H9 (cell line): ENCODE measurements around the gene PTPRK. TPM values are rescaled to one million over a fixed set of nuclear protein-coding genes. Genes with fewer than 3 reads are reported as not detected.

ENCODE experiments used
- DNase-seq: peaks from one replicate; pipeline ENCODE4 v3.0.0-alpha.2; 2017
- H2AFZ ChIP-seq: one replicate; pipeline ENCODE4 v1.6.1; 2013; ENCODE audit warnings: mild to moderate bottlenecking, low read length, control low read depth, moderate library complexity
- H2AK5ac ChIP-seq: 2 replicates; pipeline ENCODE4 v1.6.1; 2013; ENCODE audit warnings: low read length, control low read depth, mixed read lengths; ENCODE audit not compliant: insufficient read length
- H2BK120ac ChIP-seq: one replicate; pipeline ENCODE4 v1.6.1; 2013; ENCODE audit warnings: low read depth, mild to moderate bottlenecking, low read length, control low read depth, inconsistent platforms; ENCODE audit not compliant: poor library complexity, severe bottlenecking
- H2BK12ac ChIP-seq: 2 replicates; pipeline ENCODE4 v1.6.1; 2013; ENCODE audit warnings: low read length, control low read depth, mixed read lengths, low read depth; ENCODE audit not compliant: insufficient read length
- H2BK15ac ChIP-seq: 2 replicates; pipeline ENCODE4 v1.6.1; 2013; ENCODE audit warnings: low read depth, low read length, control low read depth
- H2BK20ac ChIP-seq: one replicate; pipeline ENCODE4 v1.6.1; 2013; ENCODE audit warnings: low read depth, mild to moderate bottlenecking, low read length, control low read depth, inconsistent platforms; ENCODE audit not compliant: poor library complexity, severe bottlenecking
- H2BK5ac ChIP-seq: 2 replicates; pipeline ENCODE4 v1.6.1; 2013; ENCODE audit warnings: low read length, control low read depth, mixed read lengths; ENCODE audit not compliant: insufficient read length
- H3K14ac ChIP-seq: 2 replicates; pipeline ENCODE4 v1.6.1; 2013; ENCODE audit warnings: low read length, control low read depth; ENCODE audit not compliant: insufficient read depth
- H3K18ac ChIP-seq: 2 replicates; pipeline ENCODE4 v1.6.1; 2013; ENCODE audit warnings: low read depth, mild to moderate bottlenecking, mixed read lengths, low read length, control low read depth; ENCODE audit not compliant: insufficient read length
- H3K23ac ChIP-seq: 2 replicates; pipeline ENCODE4 v1.6.1; 2013; ENCODE audit warnings: low read length, control low read depth, mixed read lengths, low read depth; ENCODE audit not compliant: insufficient read length
- H3K23me2 ChIP-seq: 2 replicates; pipeline ENCODE4 v1.6.1; 2013; ENCODE audit warnings: low read depth, mild to moderate bottlenecking, mixed read lengths, low read length, control low read depth; ENCODE audit not compliant: insufficient read length, poor library complexity, severe bottlenecking
- H3K27ac ChIP-seq: 2 replicates; pipeline ENCODE4 v1.5.1; 2013; ENCODE audit warnings: low read length, control low read depth, mixed read lengths, low read depth; ENCODE audit not compliant: insufficient read length
- H3K27me3 ChIP-seq: 2 replicates; pipeline ENCODE4 v1.6.1; 2013; ENCODE audit warnings: low read length, control low read depth, inconsistent platforms; ENCODE audit not compliant: insufficient read depth
- H3K4ac ChIP-seq: 2 replicates; pipeline ENCODE4 v1.6.1; 2013; ENCODE audit warnings: low read depth, mild to moderate bottlenecking, control low read depth, inconsistent platforms, low read length, moderate library complexity
- H3K4me1 ChIP-seq: 2 replicates; pipeline ENCODE4 v1.6.1; 2013; ENCODE audit warnings: low read length, control low read depth, inconsistent platforms; ENCODE audit not compliant: insufficient read depth
- H3K4me2 ChIP-seq: 2 replicates; pipeline ENCODE4 v1.6.1; 2013; ENCODE audit warnings: low read length, control low read depth, mixed read lengths; ENCODE audit not compliant: insufficient read length, insufficient read depth
- H3K56ac ChIP-seq: 2 replicates; pipeline ENCODE4 v1.6.1; 2013; ENCODE audit warnings: low read depth, mild to moderate bottlenecking, mixed read lengths, low read length, control low read depth; ENCODE audit not compliant: insufficient read length
- H3K79me1 ChIP-seq: 2 replicates; pipeline ENCODE4 v1.6.1; 2013; ENCODE audit warnings: low read depth, mild to moderate bottlenecking, moderate library complexity, low read length, control low read depth, inconsistent platforms; ENCODE audit not compliant: insufficient read depth, poor library complexity, severe bottlenecking
- H3K79me2 ChIP-seq: 2 replicates; pipeline ENCODE4 v1.6.1; 2013; ENCODE audit warnings: low read length, control low read depth, inconsistent platforms; ENCODE audit not compliant: insufficient read depth
- H3K9ac ChIP-seq: 2 replicates; pipeline ENCODE4 v1.6.1; 2013; ENCODE audit warnings: low read length, control low read depth, mixed read lengths; ENCODE audit not compliant: insufficient read length; ENCODE audit errors: extremely low read depth
- H3K9me3 ChIP-seq: one replicate; pipeline ENCODE4 v1.6.1; 2013; ENCODE audit warnings: low read depth, low read length, inconsistent platforms; ENCODE audit not compliant: control insufficient read depth
- H3T11ph ChIP-seq: one replicate; pipeline ENCODE4 v1.6.1; 2013; ENCODE audit warnings: mild to moderate bottlenecking, low read length, control low read depth, inconsistent platforms
- H4K20me1 ChIP-seq: one replicate; pipeline ENCODE4 v1.6.1; 2013; ENCODE audit not compliant: control insufficient read depth, insufficient read length, insufficient read depth
- H4K5ac ChIP-seq: 2 replicates; pipeline ENCODE4 v1.6.1; 2013; ENCODE audit warnings: low read depth, mild to moderate bottlenecking, mixed read lengths, low read length, control low read depth; ENCODE audit not compliant: insufficient read length
- H4K8ac ChIP-seq: replicated peaks from 2 replicates; pipeline ENCODE4 v1.6.1; 2013; ENCODE audit warnings: low read length, control low read depth, mixed read lengths, low read depth; ENCODE audit not compliant: insufficient read length
- H4K91ac ChIP-seq: 2 replicates; pipeline ENCODE4 v1.6.1; 2013; ENCODE audit warnings: low read depth, mild to moderate bottlenecking, moderate library complexity, mixed read lengths, low read length, control low read depth; ENCODE audit not compliant: insufficient read length
- H3K27ac Mint-ChIP-seq, 3 experiments: 2 replicates in 2 of 3; 3 replicates in 1 of 3; pipeline ENCODE4 v1.8.0; 2020 to 2021; ENCODE audit warnings: mixed read lengths in 3 of 3, mild to moderate bottlenecking in 1 of 3, moderate library complexity in 1 of 3
- H3K27me3 Mint-ChIP-seq: 2 replicates; pipeline ENCODE4 v1.8.0; 2021; ENCODE audit warnings: low read depth, mild to moderate bottlenecking, moderate library complexity, mixed read lengths
- H3K36me3 Mint-ChIP-seq, 3 experiments: 2 replicates in 2 of 3; 3 replicates in 1 of 3; pipeline ENCODE4 v1.8.0; 2020 to 2021; ENCODE audit warnings: low read depth in 3 of 3, mixed read lengths in 3 of 3; ENCODE audit not compliant: insufficient read depth in 1 of 3
- H3K4me1 Mint-ChIP-seq, 2 experiments: 2 replicates each; pipeline ENCODE4 v1.8.0; 2020; ENCODE audit warnings: mixed read lengths in 2 of 2
- H3K4me3 Mint-ChIP-seq, 2 experiments: 2 replicates in 1 of 2; 3 replicates in 1 of 2; pipeline ENCODE4 v1.8.0; 2020 to 2021; ENCODE audit warnings: mild to moderate bottlenecking in 2 of 2, mixed read lengths in 2 of 2, moderate library complexity in 1 of 2
- H3K9me3 Mint-ChIP-seq, 2 experiments: 2 replicates in 1 of 2; 3 replicates in 1 of 2; pipeline ENCODE4 v1.8.0; 2020; ENCODE audit warnings: mild to moderate bottlenecking in 2 of 2, mixed read lengths in 2 of 2, moderate library complexity in 1 of 2
- WGBS: extraction: QIAGEN DNeasy Blood & Tissue Kit; methylation state at CpG from one replicate; pipeline ENCODE4 v1.1.7; 2013; ENCODE audit warnings: missing lambda C conversion rate, low lambda C conversion rate, mixed read lengths; ENCODE audit not compliant: insufficient read length; ENCODE audit errors: extremely low coverage; 5-methylcytosine and 5-hydroxymethylcytosine counted together
- total RNA-seq: library from RNA; stranded (reverse); gene quantifications from 2 replicates; pipeline ENCODE4 v1.2.1, GENCODE V29; 2021
- TF ChIP-seq, protein P1 (sequence below): fragments of 200-600 bp; sonication (generic); conservative IDR thresholded peaks from 3 replicates; pipeline ENCODE4 v1.8.0; 2021; ENCODE audit warnings: antibody characterized with exemption, mild to moderate bottlenecking

The PTPRK gene
- total RNA-seq, 1 experiment from 2014 or later = 47.9 TPM

DNA sequence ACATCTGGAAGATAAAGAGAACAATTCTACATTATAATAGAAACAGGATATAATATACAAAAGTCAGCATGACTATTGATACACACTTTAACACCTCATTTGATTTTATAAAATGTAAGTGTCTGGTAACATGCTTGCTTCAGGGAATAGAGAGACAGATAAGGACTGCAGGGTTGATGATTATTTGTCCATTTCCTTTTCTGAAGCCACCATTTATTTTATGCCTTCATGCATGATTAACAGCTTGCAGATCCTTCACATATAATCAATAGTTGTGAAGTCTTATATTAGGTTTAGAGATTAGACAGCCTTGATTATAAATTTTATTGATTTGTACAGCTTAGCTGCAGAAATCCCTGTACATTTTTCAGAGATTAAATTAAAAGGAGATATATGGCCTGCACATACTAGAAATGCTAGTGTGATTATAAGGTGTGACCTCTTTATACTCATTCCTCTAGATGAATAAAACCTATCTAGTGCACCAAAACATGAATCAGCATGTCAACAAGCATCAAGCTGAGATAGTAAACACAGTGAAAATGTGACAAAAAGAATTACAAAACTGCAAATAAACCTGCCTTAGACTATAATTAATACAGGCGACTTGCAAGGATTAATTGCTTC, 420.7 kb downstream of the PTPRK start:
- no peak overlapping the region for H3K9ac ChIP-seq
- H3K27me3 ChIP-seq = no peaks in the 10 kb centered on the region
- Mint-ChIP-seq H3K27ac (peak overlapping the region in 1 of 3 experiments; percentile 35; a peak in 2 of 7 replicates), H3K27me3 (no peaks in the 10 kb centered on the region), H3K4me3 (no peak overlapping the region), H3K4me1 (peaks cover 3% of the 10 kb centered on the region in 2 experiments; a peak in 1 of 4 replicates), H3K36me3 (no peaks in the 10 kb centered on the region; a peak in 1 of 7 replicates), H3K9me3 (no peaks in the 10 kb centered on the region)
- no peaks in the 10 kb centered on the region for H3K79me1 ChIP-seq
- H2BK20ac ChIP-seq = no peak overlapping the region
- H3K23ac ChIP-seq = no peak overlapping the region
- H2BK12ac ChIP-seq = no peak overlapping the region
- TF ChIP-seq, protein P1, sequence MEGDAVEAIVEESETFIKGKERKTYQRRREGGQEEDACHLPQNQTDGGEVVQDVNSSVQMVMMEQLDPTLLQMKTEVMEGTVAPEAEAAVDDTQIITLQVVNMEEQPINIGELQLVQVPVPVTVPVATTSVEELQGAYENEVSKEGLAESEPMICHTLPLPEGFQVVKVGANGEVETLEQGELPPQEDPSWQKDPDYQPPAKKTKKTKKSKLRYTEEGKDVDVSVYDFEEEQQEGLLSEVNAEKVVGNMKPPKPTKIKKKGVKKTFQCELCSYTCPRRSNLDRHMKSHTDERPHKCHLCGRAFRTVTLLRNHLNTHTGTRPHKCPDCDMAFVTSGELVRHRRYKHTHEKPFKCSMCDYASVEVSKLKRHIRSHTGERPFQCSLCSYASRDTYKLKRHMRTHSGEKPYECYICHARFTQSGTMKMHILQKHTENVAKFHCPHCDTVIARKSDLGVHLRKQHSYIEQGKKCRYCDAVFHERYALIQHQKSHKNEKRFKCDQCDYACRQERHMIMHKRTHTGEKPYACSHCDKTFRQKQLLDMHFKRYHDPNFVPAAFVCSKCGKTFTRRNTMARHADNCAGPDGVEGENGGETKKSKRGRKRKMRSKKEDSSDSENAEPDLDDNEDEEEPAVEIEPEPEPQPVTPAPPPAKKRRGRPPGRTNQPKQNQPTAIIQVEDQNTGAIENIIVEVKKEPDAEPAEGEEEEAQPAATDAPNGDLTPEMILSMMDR = no peak
- no CpG with 5 or more reads among the region's 1 CpG for WGBS
- H3K4me1 ChIP-seq = no peaks in the 10 kb centered on the region
- no peaks in the 10 kb centered on the region for H4K20me1 ChIP-seq
- no peaks in the 10 kb centered on the region for H3K79me2 ChIP-seq
- H2BK15ac ChIP-seq = no peak overlapping the region
- H4K91ac ChIP-seq = no peak overlapping the region
- no peaks in the 10 kb centered on the region for H3K9me3 ChIP-seq
- no peak overlapping the region for H3K4me2 ChIP-seq
- H3K27ac ChIP-seq = no peak overlapping the region
- H2AK5ac ChIP-seq = no peak overlapping the region
- no peak for DNase-seq
- no peak overlapping the region for H3K14ac ChIP-seq
- H4K5ac ChIP-seq = no peak overlapping the region
- H3K4ac ChIP-seq = no peak overlapping the region
- no peak overlapping the region for H2BK5ac ChIP-seq
- no peak overlapping the region for H2AFZ ChIP-seq
- H4K8ac ChIP-seq = no peak overlapping the region
- no peaks in the 10 kb centered on the region for H3K23me2 ChIP-seq
- no peak overlapping the region for H3T11ph ChIP-seq
- no peak overlapping the region for H2BK120ac ChIP-seq
- H3K18ac ChIP-seq = no peak overlapping the region
- no peak overlapping the region for H3K56ac ChIP-seq
